Measurements from ENCODE around the gene LAPTM5.

GRCh38 chr1:30750731-30751291, 6.8 kb downstream of the LAPTM5 start:
- TF ChIP-seq KDM1A (IDR thresholded peaks at IDR 0.05; ENCODE audit: borderline replicate concordance, low read length) (no peak), TEAD4 (IDR thresholded peaks at IDR 0.05; ENCODE audit: low read depth, low read length) (no peak), SIN3A (conservative IDR thresholded peaks at IDR 0.05 in 1 of 2, IDR thresholded peaks at IDR 0.05 in 1 of 2; ENCODE audit: low read depth in 1 of 2, low read length in 2 of 2) (no peak), JUND (IDR thresholded peaks at IDR 0.05; ENCODE audit: low read length) (no peak), CTCF (IDR thresholded peaks at IDR 0.05; ENCODE audit: control extremely low read depth in 1 of 3, insufficient read depth in 1 of 3, low read depth in 1 of 3, low read length in 3 of 3) (no peak), GABPA (IDR thresholded peaks at IDR 0.05; ENCODE audit: borderline replicate concordance, insufficient read depth, low read length) (no peak), HDAC6 (IDR thresholded peaks at IDR 0.05; ENCODE audit: low read depth, low read length) (no peak), EZH2 (IDR thresholded peaks at IDR 0.05; ENCODE audit: low read depth, low read length, severe bottlenecking) (no peak), EP300 (IDR thresholded peaks at IDR 0.05; ENCODE audit: borderline replicate concordance in 1 of 2, low read depth in 2 of 2, low read length in 2 of 2) (no peak), ATF2 (IDR thresholded peaks at IDR 0.05; ENCODE audit: low read length) (no peak), SP2 (IDR thresholded peaks at IDR 0.05; ENCODE audit: low read length) (no peak)
